Measurements from ENCODE around the gene USP46. TPM values are rescaled to one million over a fixed set of nuclear protein-coding genes. Genes with fewer than 3 reads are reported as not detected.

The USP46 gene, protein sequence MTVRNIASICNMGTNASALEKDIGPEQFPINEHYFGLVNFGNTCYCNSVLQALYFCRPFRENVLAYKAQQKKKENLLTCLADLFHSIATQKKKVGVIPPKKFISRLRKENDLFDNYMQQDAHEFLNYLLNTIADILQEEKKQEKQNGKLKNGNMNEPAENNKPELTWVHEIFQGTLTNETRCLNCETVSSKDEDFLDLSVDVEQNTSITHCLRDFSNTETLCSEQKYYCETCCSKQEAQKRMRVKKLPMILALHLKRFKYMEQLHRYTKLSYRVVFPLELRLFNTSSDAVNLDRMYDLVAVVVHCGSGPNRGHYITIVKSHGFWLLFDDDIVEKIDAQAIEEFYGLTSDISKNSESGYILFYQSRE
- 21.9 and 44.6 TPM in 2 replicates for total RNA-seq

DNA sequence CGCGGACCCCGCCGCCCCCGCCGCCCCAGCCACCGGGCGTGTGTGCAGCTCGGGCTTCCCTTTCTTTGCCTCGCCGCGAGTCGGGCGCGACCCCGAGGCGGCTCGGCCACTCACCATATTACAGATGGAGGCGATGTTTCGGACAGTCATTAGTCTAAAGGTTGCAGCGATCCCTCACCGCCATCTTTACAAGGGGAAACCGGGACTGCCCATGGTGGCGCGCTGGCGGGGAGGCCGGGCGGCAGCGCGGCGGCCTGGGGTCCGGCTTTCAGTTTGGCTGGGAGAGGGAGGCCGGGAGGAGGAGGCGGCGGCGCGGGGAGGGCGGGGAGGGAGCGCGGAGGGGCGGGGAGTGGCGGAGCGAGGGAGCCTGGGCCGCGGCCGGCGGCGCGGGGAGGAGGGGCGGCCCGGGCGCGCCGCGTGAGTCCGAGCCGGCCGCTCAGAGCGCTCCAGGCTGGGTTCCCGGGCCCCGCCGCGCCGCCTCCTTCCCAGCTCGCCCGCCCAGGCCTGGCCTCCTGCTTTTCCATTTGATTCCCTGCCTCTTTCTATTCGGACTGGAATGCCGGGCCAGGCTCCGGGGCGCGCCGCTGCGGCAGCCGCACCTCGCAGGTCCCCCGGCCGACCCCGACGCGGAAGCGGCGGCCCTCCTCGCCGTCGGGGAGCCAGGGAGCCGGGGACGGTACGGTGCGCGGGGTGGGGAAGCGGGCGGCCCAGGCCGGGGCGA, at the start of gene USP46:
Gene USP46 (minus strand): TSS at position 301 of the 721 bp plus-strand sequence. CDS start 151 bp downstream, at position 150.
- DNase-seq (ENCODE audit: low read depth) = peak; percentile 13

DNA sequence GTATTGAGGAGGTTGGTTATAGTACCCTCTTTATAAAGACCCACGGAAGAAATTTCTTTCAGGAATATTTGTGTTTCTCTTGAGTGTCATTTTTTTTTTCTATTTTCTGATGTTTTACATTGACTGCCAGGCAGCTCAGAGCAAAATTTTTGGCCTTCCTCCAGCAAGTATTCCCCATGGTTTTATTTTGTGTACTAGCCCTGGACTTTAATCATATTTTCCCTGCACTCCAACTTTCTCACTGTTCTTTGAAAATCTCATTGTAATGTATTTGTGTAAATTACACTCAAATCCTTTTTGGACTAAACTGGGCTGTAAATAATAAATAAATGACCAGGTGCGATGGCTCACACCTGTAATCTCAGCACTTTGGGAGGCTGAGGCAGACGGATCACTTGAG, 45.6 kb upstream of the USP46 start:
- DNase-seq (ENCODE audit: low read depth) = no peak

DNA sequence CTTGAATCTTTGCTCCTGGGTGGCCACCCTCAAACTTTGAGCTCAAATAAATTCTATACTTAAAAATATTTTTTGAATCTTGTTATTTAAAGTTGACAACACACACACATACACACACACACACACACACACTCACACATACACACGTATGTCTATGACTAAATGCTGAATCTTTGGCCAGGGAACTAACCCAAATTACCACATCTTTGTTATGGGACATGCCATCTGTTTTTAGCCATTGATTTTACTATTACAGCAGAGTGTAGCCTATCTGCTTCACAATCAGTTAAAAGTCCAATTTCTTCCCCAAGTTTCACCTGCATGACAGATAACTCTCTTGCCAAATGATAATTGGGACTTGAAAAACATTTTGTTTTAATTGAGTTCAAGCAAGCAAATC, 45.0 kb upstream of the USP46 start:
- DNase-seq (ENCODE audit: low read depth) = no peak

DNA sequence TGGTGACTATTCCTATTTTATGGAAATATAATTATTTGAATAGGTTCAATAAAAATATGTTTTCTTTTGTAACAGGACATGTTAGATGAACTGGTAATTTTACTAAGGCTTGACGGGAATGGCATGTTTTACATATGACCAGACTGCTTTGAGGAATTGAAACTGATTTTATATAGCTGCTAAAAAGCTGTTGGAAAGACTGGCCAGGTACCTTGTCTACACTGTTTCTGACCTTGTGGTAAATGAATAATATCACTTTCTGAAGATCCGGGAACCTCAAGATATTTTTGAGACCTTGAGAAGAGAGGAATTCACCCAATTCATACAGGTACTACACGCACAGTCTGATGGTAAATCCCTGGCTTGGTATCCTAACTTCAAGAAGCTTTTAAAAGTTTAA, 42.1 kb upstream of the USP46 start:
- DNase-seq (ENCODE audit: low read depth) = no peak

DNA sequence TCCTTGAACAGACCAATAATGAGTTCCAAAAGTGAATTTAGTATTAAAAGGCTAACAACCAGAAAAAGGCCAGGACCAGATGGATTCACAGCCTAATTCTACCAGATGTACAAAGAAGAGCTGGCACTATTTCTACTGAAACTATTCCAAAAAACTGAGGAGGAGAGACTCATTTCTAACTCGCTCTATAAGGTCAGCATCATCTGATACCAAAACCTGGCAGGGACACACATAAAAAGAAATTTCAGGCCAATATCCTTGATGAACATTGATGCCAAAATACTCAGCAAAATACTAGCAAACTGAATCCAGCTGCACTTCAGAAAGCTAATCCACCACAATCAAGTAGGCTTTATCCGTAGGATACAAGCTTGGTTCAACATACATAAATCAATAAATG, 35.8 kb upstream of the USP46 start:
- no peak for DNase-seq (ENCODE audit: low read depth)

DNA sequence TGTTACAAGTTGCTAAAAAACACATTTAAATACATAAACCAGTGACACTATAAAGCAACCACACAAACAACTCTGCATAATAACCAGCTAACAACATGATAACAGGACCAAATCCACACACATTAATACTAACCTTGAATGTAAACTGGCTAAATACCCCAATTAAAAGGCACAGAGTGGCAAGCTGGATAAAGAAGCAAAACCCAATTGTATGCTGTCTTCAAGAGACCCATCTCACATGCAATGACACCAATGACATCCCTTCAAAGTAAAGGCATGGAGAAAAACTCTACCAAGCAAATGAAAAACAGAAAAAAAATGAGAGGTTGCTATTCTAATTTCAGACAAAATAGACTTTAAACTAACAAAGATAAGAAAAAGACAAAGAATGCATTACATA, 34.4 kb upstream of the USP46 start:
- no peak for DNase-seq (ENCODE audit: low read depth)

DNA sequence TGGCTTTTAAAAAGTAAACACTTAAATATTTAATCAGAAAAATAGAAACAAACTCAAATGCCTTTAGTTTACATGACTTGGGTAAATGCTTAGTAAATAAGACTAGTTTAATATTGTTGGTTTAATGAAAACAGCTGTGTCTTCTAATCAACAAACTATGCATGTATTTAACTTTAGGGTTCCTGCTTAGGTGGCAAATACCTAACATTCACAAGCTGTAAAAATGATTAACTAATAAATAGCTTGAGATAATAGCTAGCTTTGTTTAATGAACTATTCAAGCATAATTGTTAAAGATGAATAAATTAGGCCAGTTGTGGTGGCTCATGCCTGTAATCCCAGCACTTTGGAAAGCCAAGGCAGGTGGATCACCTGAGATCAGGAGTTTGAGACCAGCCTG, 30.0 kb upstream of the USP46 start:
- peak; percentile 79 for DNase-seq (ENCODE audit: low read depth)

DNA sequence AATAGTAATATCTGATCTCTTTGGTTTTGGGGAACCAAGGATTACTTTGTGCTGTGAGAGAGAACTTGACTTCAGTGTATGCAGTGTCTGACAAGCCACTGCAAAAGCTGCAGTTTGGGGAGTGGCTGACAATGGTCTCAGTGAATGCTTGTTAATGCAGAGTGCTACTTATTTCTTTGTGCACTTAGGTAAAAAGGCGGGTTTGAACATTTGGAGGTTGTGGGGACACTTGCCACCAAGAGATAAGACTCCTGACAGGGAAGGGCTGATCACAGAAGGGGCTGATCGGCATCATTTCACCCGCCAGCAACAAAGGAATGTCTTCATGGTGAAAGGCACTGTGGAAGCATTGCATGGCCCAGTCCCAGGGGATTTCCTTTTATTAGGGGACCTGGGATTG, 28.6 kb upstream of the USP46 start:
- no peak for DNase-seq (ENCODE audit: low read depth)

DNA sequence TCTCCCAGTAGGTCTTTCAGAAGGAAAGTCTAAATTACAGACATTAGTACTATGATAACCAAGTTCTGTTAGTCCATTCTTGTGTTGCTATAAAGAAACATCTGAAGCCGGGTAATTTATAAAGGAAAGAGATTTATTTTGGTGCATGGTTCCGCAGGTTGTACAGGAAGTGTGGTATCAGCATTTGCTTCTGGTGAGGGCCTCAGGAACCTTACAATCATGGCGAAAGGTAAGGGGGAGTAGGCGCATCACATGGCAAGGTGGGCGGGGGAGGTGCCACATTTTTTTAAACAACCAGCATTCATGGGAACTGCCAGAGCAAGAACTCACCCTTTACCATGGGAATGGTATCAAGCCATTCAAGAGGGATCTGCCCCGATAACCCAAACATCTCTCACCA, 26.2 kb upstream of the USP46 start:
- no peak for DNase-seq (ENCODE audit: low read depth)

DNA sequence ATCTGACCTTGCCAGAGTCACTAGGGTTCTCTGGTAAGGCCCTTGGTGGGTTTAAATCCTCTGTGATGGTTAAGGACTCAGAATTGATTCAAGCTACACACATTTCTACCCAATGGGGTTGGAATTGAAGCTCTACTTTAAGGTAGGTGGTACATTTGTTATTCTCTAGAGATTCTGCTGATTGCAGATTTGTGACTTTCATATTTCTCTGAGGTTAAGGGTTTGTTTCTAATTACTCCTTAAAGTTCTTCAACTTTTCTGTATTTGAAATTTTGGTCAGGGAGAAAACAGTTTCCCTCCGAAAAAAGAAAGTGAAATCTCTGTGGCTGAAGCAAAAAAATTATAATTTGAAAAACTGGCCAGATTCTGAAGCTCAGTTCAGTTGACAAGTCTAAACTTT, 25.8 kb upstream of the USP46 start:
- no peak for DNase-seq (ENCODE audit: low read depth)

DNA sequence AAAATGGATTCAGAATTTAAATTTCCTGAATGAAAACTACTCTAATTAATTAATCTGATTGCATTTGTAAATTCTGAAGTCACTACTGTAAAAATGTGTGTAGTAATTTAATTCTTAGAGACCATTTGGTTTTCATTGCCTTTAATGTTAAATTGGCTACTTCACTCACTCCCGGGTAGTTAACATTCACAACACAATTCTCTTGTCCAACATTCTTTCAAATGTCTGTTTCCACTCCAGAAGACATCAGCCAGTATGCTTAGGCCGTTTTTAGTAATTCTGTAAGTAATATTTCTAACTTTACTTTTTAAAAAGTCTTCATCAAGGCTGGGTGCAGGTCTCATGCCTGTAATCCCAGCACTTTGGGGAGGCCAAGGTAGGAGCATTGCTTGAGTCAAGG, 21.3 kb upstream of the USP46 start:
- no peak for DNase-seq (ENCODE audit: low read depth)

DNA sequence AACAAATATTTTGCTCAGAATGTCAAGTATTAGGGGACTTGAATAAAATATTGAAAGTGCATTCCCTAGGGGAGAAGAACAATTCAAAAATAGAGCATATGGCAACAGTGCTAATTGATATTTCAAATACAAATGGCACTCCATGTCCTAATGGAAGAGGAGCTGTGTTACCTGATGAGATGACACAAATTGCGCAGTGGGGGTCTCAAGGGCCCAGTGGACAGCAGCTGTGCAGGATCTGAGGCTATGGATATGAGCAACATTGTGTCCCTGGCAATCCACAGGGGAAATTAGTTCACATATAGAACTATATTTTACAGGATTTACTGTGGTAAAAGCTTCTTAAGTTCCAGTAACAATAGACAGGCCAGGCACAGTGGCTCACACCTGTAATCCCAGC, 17.4 kb upstream of the USP46 start:
- DNase-seq (ENCODE audit: low read depth) = no peak

DNA sequence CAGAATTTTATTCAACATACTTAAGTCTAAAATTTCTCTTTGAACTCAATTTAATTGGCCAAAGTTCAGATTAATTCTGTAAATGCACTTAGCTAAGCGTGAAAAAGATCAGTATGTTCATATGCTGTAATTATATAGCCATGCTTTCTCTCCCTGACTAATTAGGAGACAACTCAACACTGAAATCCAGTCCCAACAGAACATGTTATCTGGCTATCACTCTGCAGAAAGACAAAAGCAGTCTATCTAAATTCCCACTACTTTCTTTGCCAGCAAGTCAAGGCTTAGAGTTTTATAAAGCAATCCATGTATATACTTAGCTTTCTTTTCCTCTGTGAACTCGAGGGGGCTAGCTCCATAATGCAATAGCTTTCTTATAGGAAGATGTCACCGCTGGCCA, 16.0 kb upstream of the USP46 start:
- no peak for DNase-seq (ENCODE audit: low read depth)

DNA sequence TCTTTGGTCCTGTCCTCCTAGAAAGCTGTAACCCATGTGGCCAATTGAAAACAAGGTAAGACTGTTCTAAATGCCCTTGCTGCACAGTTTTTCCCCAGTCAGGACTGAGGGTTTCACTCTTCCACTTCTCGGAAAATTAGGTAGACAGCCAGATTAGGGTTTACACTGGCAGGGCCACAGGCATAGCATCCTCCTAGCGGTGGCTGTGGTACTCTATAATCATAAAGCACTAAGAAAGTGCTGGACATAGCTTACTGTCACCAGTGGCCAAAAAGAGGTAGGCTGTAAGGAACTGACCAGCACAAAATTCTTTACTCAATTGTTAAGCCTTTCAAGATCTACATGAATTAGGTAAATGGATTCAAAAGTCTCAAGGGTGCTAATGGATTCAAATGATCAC, 11.6 kb upstream of the USP46 start:
- no peak for DNase-seq (ENCODE audit: low read depth)

DNA sequence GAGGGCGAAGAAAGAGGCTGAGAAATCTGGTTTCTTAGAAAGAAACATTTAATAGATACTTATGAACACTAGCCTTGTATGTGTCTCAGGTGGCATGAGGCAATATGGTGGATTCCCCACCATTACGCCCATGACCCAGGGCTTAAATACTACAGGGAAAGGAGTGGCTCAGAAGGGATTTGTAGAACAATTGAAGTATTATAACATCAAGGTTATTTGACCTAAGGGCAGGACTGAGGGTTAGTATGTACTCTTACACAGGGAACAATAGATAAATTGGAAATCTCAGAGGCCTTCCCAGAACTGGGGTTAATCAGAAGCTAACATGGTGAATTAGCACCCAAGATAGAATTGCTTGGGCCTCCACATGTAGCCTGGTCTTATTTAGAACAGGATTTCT, 11.0 kb upstream of the USP46 start:
- peak; percentile 52 for DNase-seq (ENCODE audit: low read depth)

DNA sequence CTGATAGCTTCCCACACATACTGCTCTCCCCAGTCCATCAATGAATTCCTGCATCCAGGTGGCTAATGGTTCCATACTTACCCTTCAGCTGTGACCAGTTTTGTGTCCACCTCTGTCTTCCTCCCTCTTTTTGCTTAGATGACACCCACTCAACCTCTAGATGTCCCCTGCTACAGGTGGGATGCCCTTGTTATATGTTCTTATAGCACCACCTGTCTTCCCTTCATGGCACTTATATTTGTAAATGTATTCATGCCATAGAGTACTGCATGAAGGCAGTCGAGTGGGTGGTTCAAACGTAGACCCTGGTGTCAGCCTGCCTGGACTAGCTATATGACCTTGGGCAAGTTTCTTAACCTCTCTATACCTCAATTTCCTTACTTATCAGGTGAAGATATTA, 6.5 kb upstream of the USP46 start:
- peak; percentile 18 for DNase-seq (ENCODE audit: low read depth)

DNA sequence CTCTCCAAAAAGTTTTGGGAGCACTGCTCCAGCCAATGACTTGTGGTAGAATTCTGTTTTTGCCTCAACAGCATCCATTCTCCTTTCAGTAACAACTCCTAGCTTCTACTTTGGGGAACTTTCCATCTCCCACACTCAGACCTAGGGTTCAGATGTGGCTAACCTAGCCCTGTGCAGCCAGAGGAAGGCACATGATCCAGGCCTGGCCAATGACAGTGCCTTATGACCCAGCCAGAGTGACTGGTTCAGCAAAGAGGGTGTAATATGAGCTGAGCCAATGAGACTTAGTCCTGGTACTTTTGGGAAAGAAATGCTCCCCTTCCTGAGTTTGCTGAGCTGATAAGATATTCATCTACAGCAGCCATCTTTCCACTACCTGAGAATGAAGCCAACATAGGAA, 5.4 kb upstream of the USP46 start:
- no peak for DNase-seq (ENCODE audit: low read depth)

DNA sequence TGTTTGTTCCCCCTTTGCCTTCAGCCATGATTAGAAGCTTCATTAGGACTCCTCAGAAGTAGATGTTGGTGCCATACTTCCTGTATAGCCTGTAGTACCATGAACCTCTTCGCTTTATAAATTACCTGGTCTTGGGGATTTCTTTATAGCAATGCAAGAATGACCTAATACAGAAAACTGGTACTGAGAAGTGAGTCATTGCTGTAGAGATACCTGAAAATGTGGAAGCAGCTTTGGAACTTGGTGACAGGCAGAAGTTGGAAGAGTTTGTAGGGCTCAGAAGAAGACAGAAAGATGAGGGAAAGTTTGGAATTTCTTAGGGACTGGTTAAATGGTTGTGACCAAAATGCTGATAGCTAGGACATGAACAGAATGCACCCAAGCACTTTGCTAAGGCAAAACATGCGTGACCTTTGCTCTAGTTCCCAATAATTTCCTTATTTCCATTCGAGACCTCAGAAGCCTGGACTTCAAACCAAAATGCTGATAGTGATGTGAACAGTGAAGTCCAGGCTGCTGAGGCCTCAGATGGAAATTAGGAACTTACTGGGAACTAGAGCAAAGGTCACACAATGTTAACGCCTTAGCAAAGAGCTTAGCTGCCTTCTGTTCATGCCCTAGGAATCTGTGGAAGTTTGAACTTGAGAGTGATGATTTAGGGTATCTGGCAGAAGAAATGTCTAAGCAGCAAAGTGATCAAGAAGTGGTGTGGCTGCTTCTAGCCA, 3.0 kb upstream of the USP46 start:
- peak; percentile 20 for DNase-seq (ENCODE audit: low read depth)

DNA sequence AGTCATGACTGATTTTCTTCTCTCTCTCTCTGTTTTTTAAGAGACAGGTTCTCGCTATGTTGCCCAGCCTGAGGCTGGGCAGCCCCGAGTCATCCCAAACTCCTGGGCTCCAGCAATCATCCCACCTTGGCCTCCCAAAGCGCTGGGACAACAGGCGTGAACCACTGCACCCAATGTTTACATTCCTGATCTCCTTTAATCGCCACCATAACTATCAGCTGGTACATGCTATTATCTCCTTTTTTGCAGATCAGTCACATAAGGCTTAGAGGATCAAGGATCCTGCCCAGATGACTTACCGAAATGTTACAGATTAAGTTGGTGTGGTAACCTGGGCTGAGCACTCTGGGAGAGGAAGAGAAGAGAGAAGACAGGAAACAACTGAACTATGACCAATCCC, 1.5 kb upstream of the USP46 start:
- DNase-seq (ENCODE audit: low read depth) = no peak

DNA sequence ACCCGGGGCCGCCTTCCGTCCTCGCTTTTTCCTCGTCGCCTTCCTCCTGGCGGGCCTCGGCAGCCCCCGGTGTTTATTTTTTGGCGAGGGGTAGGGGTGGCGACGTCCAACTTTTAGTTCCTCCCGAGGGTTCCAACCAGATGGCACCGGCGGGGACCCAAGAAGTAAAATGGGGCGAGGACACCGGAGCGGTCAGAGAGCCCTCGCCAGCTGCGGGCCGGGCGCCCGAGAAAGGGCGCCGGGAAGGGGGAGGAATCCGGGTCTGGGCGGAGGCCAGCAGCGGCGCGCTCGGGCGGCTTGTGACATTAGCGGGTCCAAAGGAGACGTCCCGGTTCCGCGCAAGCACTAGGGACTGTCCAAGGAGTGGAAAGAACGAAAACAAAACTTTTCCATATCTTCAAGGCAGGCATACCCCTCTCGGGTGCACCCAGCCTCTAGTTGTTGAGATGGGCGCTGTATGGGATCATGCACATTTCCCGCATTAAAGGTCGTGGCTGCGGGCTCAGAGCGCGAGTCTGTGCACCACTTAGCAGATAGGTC, 691 bp upstream of the USP46 start:
- no peak for DNase-seq (ENCODE audit: low read depth)

DNA sequence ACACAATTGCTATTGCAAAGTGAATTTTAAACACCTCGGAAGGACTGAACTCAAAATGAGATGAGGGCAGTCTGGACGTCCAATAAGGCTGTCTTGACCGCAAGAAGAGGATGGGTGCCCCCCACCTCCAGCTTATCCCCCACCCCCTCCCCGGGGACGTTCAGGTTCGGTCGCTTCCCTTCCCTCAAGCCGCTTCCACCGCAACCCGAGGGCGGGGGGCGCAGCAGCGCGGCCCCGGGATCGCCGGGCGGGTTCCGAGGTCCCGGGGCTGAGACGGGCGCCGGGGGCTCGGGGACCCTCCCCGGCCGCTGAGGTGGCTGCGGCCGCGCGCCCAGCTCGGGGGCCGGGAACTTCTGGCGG, 480 bp downstream of the USP46 start:
- no peak for DNase-seq (ENCODE audit: low read depth)

DNA sequence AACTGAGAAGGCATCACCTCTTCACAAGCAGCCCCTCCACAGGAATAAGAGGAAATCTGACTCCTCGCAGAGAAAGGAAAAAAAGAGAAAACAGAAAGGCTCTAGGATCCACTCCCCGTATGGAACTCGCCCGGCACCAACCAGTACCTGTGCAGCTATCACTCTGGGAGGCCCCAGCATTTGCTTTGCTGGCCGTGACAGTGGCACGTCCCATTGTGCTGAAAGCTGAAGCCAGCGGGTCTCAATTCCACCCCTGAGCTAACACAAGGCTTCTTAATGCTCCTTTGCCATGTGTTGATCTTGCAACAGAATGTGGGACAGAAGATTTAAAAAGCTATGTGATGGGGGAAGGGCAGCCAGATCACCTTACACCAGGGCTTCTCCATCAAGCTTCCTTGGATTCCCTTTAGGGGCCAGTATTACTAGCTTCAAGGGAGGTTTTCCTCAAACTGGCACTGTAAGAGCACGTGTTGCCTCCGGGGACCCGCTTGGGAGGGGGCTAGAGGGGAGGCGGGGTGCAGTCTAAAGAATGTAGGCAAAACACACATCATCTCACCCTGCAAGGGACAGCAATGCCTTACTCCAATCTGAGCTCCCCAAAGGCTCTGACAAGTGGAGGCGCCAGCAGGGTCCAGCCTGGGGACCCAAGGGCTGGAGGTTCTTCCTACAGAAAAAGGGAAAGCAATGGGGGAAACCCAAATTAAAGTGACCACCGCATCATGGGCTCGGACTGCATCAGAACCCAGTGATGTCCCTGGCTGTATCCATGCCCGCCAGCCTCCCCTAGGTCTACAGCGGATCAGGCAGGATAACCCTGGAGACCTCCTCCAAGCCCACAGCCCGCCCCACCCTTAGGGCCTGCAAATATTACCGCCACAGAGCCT, 1.2 kb downstream of the USP46 start:
- peak; percentile 54 for DNase-seq (ENCODE audit: low read depth)

Data from renal cortical epithelial cell (primary cell).